CD4-positive, alpha-beta memory T cell (primary cell): ENCODE measurements around the gene CMTM6. TPM values are rescaled to one million over a fixed set of nuclear protein-coding genes. Genes with fewer than 3 reads are reported as not detected.

ENCODE experiments used
- CTCF ChIA-PET: fragments of 350-600 bp; sonication (Branson Sonifier 250); formaldehyde crosslinking; loops from one replicate; lab custom pipeline; 2021; ENCODE audit warnings: inconsistent platforms; ENCODE audit not compliant: partially characterized antibody; lab: Charles Lee
- POLR2A ChIA-PET: fragments of 350-600 bp; sonication (Branson Sonifier 250); formaldehyde crosslinking; loops from one replicate; lab custom pipeline; 2021; ENCODE audit not compliant: partially characterized antibody; lab: Charles Lee
- DNase-seq, 5 donors: peaks; one replicate each; pipeline versions ENCODE4 v3.0.0 to v3.0.0-alpha.2; 2020 to 2022; ENCODE audit warnings: mixed read lengths in 1 of 5
- H3K27ac ChIP-seq: one replicate; pipeline ENCODE4 v1.7.0; 2013; ENCODE audit warnings: low read depth, low read length
- H3K27me3 ChIP-seq: 2 replicates; pipeline ENCODE4 v1.7.0; 2013; ENCODE audit warnings: mild to moderate bottlenecking, low read length, moderate library complexity; ENCODE audit not compliant: insufficient read depth
- H3K36me3 ChIP-seq: 2 replicates; pipeline ENCODE4 v1.7.0; 2013; ENCODE audit warnings: mild to moderate bottlenecking, low read length, moderate library complexity; ENCODE audit not compliant: insufficient read depth
- H3K4me1 ChIP-seq: 2 replicates; pipeline ENCODE4 v1.7.0; 2013; ENCODE audit warnings: mild to moderate bottlenecking, low read length, moderate library complexity; ENCODE audit not compliant: insufficient read depth
- H3K4me3 ChIP-seq, 2 donors: one replicate each; pipeline ENCODE4 v1.7.0; 2013; ENCODE audit warnings: low read length in 2 of 2, mild to moderate bottlenecking in 1 of 2
- H3K9me3 ChIP-seq, 2 donors: one replicate each; pipeline ENCODE4 v1.7.0; 2013; ENCODE audit warnings: low read length in 2 of 2, control low read depth in 1 of 2; ENCODE audit not compliant: control insufficient read depth in 1 of 2
- H3K27ac Mint-ChIP-seq, 7 donors: one replicate each; pipeline ENCODE4 v1.8.0; 2020 to 2021; ENCODE audit warnings: mixed read lengths in 7 of 7, mild to moderate bottlenecking in 6 of 7, inconsistent platforms in 3 of 7, moderate library complexity in 3 of 7
- H3K27me3 Mint-ChIP-seq, 2 donors: one replicate each; pipeline ENCODE4 v1.8.0; 2020 to 2021; ENCODE audit warnings: mixed read lengths in 2 of 2
- H3K36me3 Mint-ChIP-seq, 2 donors: one replicate each; pipeline ENCODE4 v1.8.0; 2020 to 2021; ENCODE audit warnings: mixed read lengths in 2 of 2, inconsistent platforms in 1 of 2, mild to moderate bottlenecking in 1 of 2
- H3K4me1 Mint-ChIP-seq, 4 donors: one replicate each; pipeline ENCODE4 v1.8.0; 2020 to 2021; ENCODE audit warnings: mixed read lengths in 4 of 4, mild to moderate bottlenecking in 1 of 4
- H3K4me3 Mint-ChIP-seq, 8 donors: one replicate each; pipeline ENCODE4 v1.8.0; 2020 to 2021; ENCODE audit warnings: mixed read lengths in 8 of 8, mild to moderate bottlenecking in 7 of 8, moderate library complexity in 6 of 8, inconsistent platforms in 3 of 8
- H3K9me3 Mint-ChIP-seq, 8 donors: one replicate each; pipeline ENCODE4 v1.8.0; 2020 to 2021; ENCODE audit warnings: mixed read lengths in 8 of 8, mild to moderate bottlenecking in 5 of 8, inconsistent platforms in 3 of 8, moderate library complexity in 1 of 8
- intact Hi-C: fragments of 100-400 bp; cut with micrococcal nuclease; formaldehyde crosslinking; loops from one replicate; pipeline ENCODE4 v1.15.1; 2023
- polyA plus RNA-seq, 2 donors: library from polyadenylated mRNA; unstranded; fragments of 300-500 nt; fragmentation: Illumina TruSeq; gene quantifications; one replicate each; pipeline ENCODE4 v1.2.3, GENCODE V29; 2021
- total RNA-seq, 2 experiments: library from RNA; stranded (reverse); gene quantifications; one replicate each; pipeline ENCODE4 v1.2.3, GENCODE V29; 2021

Gene CMTM6
- total and polyA plus RNA-seq, 4 experiments from 2014 or later = 30.3 to 230 (median 62.2) TPM

GRCh38 chr3:32500880-32501782, 1.5 kb downstream of the CMTM6 start:
- DNase-seq = peak in 1 of 5 donors; percentile 11
- intact Hi-C loops = loop anchor here (5.0 to 10.0 kb wide), 2 partner anchors 39 to 966 kb away; partner anchors contain the start of gene STT3B
- CTCF ChIA-PET = interaction anchor here (1.0 to 3.6 kb wide), 12 partner anchors 9 to 325 kb away, joined by 3 to 16 read pairs (median 4); no protein-coding TSS in a partner anchor
- Histone ChIP-seq H3K4me3 (peak overlapping the region; percentile 82 to 89), H3K36me3 (no peaks in the 10 kb centered on the region), H3K9me3 (no peaks in the 10 kb centered on the region), H3K4me1 (peaks cover 54% of the 10 kb centered on the region), H3K27me3 (no peaks in the 10 kb centered on the region), H3K27ac (peak overlapping the region; percentile 98)
- H3K27me3 Mint-ChIP-seq = no peaks in the 10 kb centered on the region
- H3K9me3 Mint-ChIP-seq = no peaks in the 10 kb centered on the region
- peak overlapping the region; percentile 91 to 99 (median 96) for H3K4me3 Mint-ChIP-seq
- POLR2A ChIA-PET = interaction anchor here (0.6 to 2.2 kb wide), 6 partner anchors 9 to 280 kb away, joined by 3 to 8 read pairs (median 4); partner anchors contain the start of gene CMTM7
- peaks cover 13 to 20% of the 10 kb centered on the region in 2 donors for H3K36me3 Mint-ChIP-seq
- peak overlapping the region; percentile 77 to 99 (median 96) for H3K27ac Mint-ChIP-seq
- H3K4me1 Mint-ChIP-seq = peaks cover 31 to 61% (median 43%) of the 10 kb centered on the region in 4 donors

DNA sequence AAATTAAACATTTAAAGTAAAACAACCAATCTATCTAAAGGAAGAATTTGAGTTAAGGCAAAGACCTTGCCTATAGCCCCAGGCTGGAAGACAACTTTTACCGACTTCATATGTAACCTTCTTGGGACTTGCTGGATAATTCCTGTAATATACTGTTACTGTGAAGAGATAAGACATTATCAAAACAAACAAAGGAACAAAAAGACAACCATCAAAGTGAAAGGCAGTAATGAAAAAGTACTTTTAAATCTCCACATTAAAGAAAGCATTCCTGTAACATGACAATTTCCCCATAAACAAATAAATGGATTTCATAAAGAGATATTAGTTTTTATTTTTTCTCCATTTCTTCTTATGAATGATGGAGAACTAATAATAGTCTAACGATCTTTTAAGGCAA, 2.4 kb downstream of the CMTM6 start:
- peaks cover 33 to 69% (median 46%) of the 10 kb centered on the region in 4 donors for H3K4me1 Mint-ChIP-seq
- no peaks in the 10 kb centered on the region for H3K9me3 Mint-ChIP-seq
- no peaks in the 10 kb centered on the region for H3K9me3 ChIP-seq
- H3K36me3 Mint-ChIP-seq = peaks cover 13 to 25% of the 10 kb centered on the region in 2 donors
- H3K27me3 ChIP-seq = no peaks in the 10 kb centered on the region
- ChIA-PET CTCF (interaction anchor here (2.0 to 3.6 kb wide), 2 partner anchors 9 to 32 kb away, joined by 5 to 16 read pairs; no protein-coding TSS in a partner anchor), POLR2A (no interaction called here)
- peak overlapping the region in 6 of 8 donors; percentile 70 to 98 (median 96) for H3K4me3 Mint-ChIP-seq
- H3K27me3 Mint-ChIP-seq = no peaks in the 10 kb centered on the region
- intact Hi-C loops = loop anchor here (5.0 to 10.0 kb wide), 2 partner anchors 38 to 965 kb away; partner anchors contain the start of gene STT3B
- no peak for DNase-seq
- H3K27ac Mint-ChIP-seq = peak overlapping the region in 5 of 7 donors; percentile 2 to 78 (median 18)
- H3K4me1 ChIP-seq = peaks cover 62% of the 10 kb centered on the region
- no peaks in the 10 kb centered on the region for H3K36me3 ChIP-seq
- no peak overlapping the region for H3K27ac ChIP-seq
- peak overlapping the region in 1 of 2 donors; percentile 82 for H3K4me3 ChIP-seq

GRCh38 chr3:32499585-32499984, 3.1 kb downstream of the CMTM6 start:
- H3K9me3 ChIP-seq = no peaks in the 10 kb centered on the region
- no peak for DNase-seq
- peaks cover 68% of the 10 kb centered on the region for H3K4me1 ChIP-seq
- H3K27ac ChIP-seq = no peak overlapping the region
- no peak overlapping the region for H3K4me3 ChIP-seq
- Mint-ChIP-seq H3K4me1 (peaks cover 33 to 72% (median 48%) of the 10 kb centered on the region in 4 donors), H3K27me3 (no peaks in the 10 kb centered on the region), H3K36me3 (peaks cover 13 to 25% of the 10 kb centered on the region in 2 donors), H3K4me3 (peak overlapping the region in 5 of 8 donors; percentile 36 to 97 (median 70)), H3K27ac (peak overlapping the region in 4 of 7 donors; percentile 1 to 49 (median 16)), H3K9me3 (no peaks in the 10 kb centered on the region)
- POLR2A ChIA-PET = no interaction called here
- CTCF ChIA-PET = interaction anchor here (1.0 to 4.6 kb wide), 3 partner anchors 11 to 32 kb away, joined by 3 to 16 read pairs (median 16); no protein-coding TSS in a partner anchor
- intact Hi-C loops = no loop called here
- no peaks in the 10 kb centered on the region for H3K27me3 ChIP-seq
- no peaks in the 10 kb centered on the region for H3K36me3 ChIP-seq

GRCh38 chr3:32498992-32499391, 3.7 kb downstream of the CMTM6 start:
- Histone ChIP-seq H3K4me1 (peaks cover 74% of the 10 kb centered on the region), H3K27me3 (no peaks in the 10 kb centered on the region), H3K27ac (no peak overlapping the region), H3K9me3 (no peaks in the 10 kb centered on the region), H3K4me3 (no peak overlapping the region), H3K36me3 (no peaks in the 10 kb centered on the region)
- H3K27me3 Mint-ChIP-seq = no peaks in the 10 kb centered on the region
- H3K4me3 Mint-ChIP-seq = peak overlapping the region in 1 of 8 donors; percentile 11
- peaks cover 13 to 25% of the 10 kb centered on the region in 2 donors for H3K36me3 Mint-ChIP-seq
- ChIA-PET POLR2A (no interaction called here), CTCF (interaction anchor here (1.0 to 4.6 kb wide), 3 partner anchors 11 to 31 kb away, joined by 3 to 16 read pairs (median 16); no protein-coding TSS in a partner anchor)
- H3K9me3 Mint-ChIP-seq = no peaks in the 10 kb centered on the region
- DNase-seq = no peak
- intact Hi-C loops = no loop called here
- peaks cover 33 to 72% (median 48%) of the 10 kb centered on the region in 4 donors for H3K4me1 Mint-ChIP-seq
- H3K27ac Mint-ChIP-seq = peak overlapping the region in 1 of 7 donors; percentile 49

- ChIA-PET POLR2A (no interaction called here), CTCF (interaction anchor here (0.8 to 4.6 kb wide), 6 partner anchors 9 to 124 kb away, joined by 3 to 16 read pairs (median 4); no protein-coding TSS in a partner anchor)
- H3K9me3 ChIP-seq = no peaks in the 10 kb centered on the region
- Mint-ChIP-seq H3K9me3 (no peaks in the 10 kb centered on the region), H3K27me3 (no peaks in the 10 kb centered on the region), H3K4me3 (peak overlapping the region in 3 of 8 donors; percentile 16 to 61 (median 39)), H3K27ac (peak overlapping the region in 2 of 7 donors; percentile 3 to 8), H3K4me1 (peaks cover 31 to 70% (median 48%) of the 10 kb centered on the region in 4 donors), H3K36me3 (peaks cover 13 to 25% of the 10 kb centered on the region in 2 donors)
- H3K4me3 ChIP-seq = no peak overlapping the region
- H3K36me3 ChIP-seq = no peaks in the 10 kb centered on the region
- intact Hi-C loops = no loop called here
- no peak for DNase-seq
- no peak overlapping the region for H3K27ac ChIP-seq
- H3K4me1 ChIP-seq = peaks cover 79% of the 10 kb centered on the region
- H3K27me3 ChIP-seq = no peaks in the 10 kb centered on the region
Measured at GRCh38 chr3:32498252-32498651, 4.4 kb downstream of the CMTM6 start.

DNA sequence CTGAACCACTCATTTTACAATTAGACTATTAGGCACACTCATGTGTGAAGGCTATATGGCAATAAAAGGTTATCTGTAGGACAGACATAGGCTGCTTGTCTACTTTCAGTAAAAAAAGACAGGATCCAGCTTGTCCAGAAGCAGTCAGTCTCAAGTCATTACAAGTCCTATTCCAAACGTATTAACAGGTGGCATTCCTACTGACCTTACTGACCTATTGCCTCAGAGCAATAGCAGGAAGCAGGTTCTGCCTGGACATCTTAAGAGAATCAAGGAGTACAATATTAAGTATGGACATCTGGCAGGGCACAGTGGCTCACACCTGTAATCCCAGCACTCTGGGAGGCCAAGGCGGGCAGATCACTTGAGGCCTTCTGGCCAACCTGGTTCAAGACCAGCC, 7.0 kb downstream of the CMTM6 start:
- no peak for DNase-seq
- Mint-ChIP-seq H3K9me3 (no peaks in the 10 kb centered on the region), H3K4me1 (peaks cover 22 to 47% (median 33%) of the 10 kb centered on the region in 4 donors), H3K27me3 (no peaks in the 10 kb centered on the region), H3K27ac (peak overlapping the region in 1 of 7 donors; percentile 9), H3K36me3 (peaks cover 13 to 15% of the 10 kb centered on the region in 2 donors), H3K4me3 (peak overlapping the region in 3 of 8 donors; percentile 11 to 47 (median 35))
- CTCF ChIA-PET = interaction anchor here (0.9 to 4.6 kb wide), 3 partner anchors 15 to 62 kb away, joined by 3 to 16 read pairs (median 3); no protein-coding TSS in a partner anchor
- no peaks in the 10 kb centered on the region for H3K36me3 ChIP-seq
- no peaks in the 10 kb centered on the region for H3K27me3 ChIP-seq
- POLR2A ChIA-PET = interaction anchor here (0.9 kb wide), 1 partner anchor 104 kb away, joined by 3 read pairs; the partner anchor contains the start of gene CMTM7
- no peak overlapping the region for H3K27ac ChIP-seq
- intact Hi-C loops = no loop called here
- peaks cover 77% of the 10 kb centered on the region for H3K4me1 ChIP-seq
- no peaks in the 10 kb centered on the region for H3K9me3 ChIP-seq
- no peak overlapping the region for H3K4me3 ChIP-seq
